Uterus (tissue), 4 donors: ENCODE results near the gene QDPR. TPM values are rescaled to one million over a fixed set of nuclear protein-coding genes. Genes with fewer than 3 reads are reported as not detected.

ENCODE experiments used
- DNase-seq, 2 donors: peaks; one replicate each; pipeline ENCODE4 v3.0.0-alpha.2; 2019 to 2020
- H3K27ac ChIP-seq, 2 donors: fragments of 200-600 bp; sonication (generic); 1 replicate in 1 of 2; 2 replicates in 1 of 2; pipeline ENCODE4 v1.5.1; 2016 to 2018
- H3K27me3 ChIP-seq, 2 donors: fragments of 200-600 bp; sonication (generic); one replicate each; pipeline ENCODE4 v1.5.1; 2018 to 2019; ENCODE audit warnings: control low read depth in 1 of 2
- H3K36me3 ChIP-seq, 2 donors: fragments of 200-600 bp; sonication (generic); one replicate each; pipeline ENCODE4 v1.5.1; 2019; ENCODE audit warnings: control low read depth in 1 of 2
- H3K4me1 ChIP-seq, 2 donors: fragments of 200-600 bp; sonication (generic); one replicate each; pipeline ENCODE4 v1.5.1; 2018 to 2019; ENCODE audit warnings: control low read depth in 1 of 2
- H3K4me3 ChIP-seq, 2 donors: fragments of 200-600 bp; sonication (generic); 1 replicate in 1 of 2; 2 replicates in 1 of 2; pipeline ENCODE4 v1.5.1; 2018 to 2019; ENCODE audit warnings: mild to moderate bottlenecking in 1 of 2
- H3K9me3 ChIP-seq, 2 donors: fragments of 200-600 bp; sonication (generic); one replicate each; pipeline ENCODE4 v1.5.1; 2019; ENCODE audit warnings: control low read depth in 1 of 2
- CTCF ChIP-seq, 4 experiments: fragments of 200-600 bp in 2 of 4; fragments of 450-650 bp in 2 of 4; sonication (generic) in 2 of 4; IDR thresholded peaks; one replicate each; pipeline ENCODE4 v1.5.1; 2016 to 2019; ENCODE audit warnings: antibody characterized with exemption in 4 of 4, mild to moderate bottlenecking in 2 of 4, moderate library complexity in 1 of 4
- POLR2A ChIP-seq, 2 donors: fragments of 450-650 bp; IDR thresholded peaks; one replicate each; pipeline ENCODE4 v1.6.1; 2016; ENCODE audit warnings: antibody characterized with exemption in 2 of 2, mild to moderate bottlenecking in 1 of 2, moderate library complexity in 1 of 2
- intact Hi-C: fragments of 100-400 bp; cut with DNase I; formaldehyde crosslinking; loops from one replicate; pipeline ENCODE4 v1.15.1; 2023; ENCODE audit warnings: low total_unique reads
- total RNA-seq, 4 donors: library from RNA; depleted of rRNA in 3 of 4; stranded (reverse); fragments of >200 nt in 3 of 4; gene quantifications; one replicate each; pipeline versions ENCODE4 v1.1.0 to v1.2.4, GENCODE V29; 2014 to 2023
- donor health status: DM: yes; HTN: yes; CAD: no.

The QDPR gene
- total RNA-seq, 4 donors from 2014 or later: 2.3 to 48.5 (median 16.5) TPM

- no peak overlapping the region for H3K27ac ChIP-seq
- H3K36me3 ChIP-seq: no peaks in the 10 kb centered on the region
- TF ChIP-seq POLR2A (IDR thresholded peaks at IDR 0.05) (no peak), CTCF (IDR thresholded peaks at IDR 0.05) (no peak)
- no peaks in the 10 kb centered on the region for H3K4me1 ChIP-seq
- no peaks in the 10 kb centered on the region for H3K27me3 ChIP-seq
- DNase-seq: no peak
- intact Hi-C loops: no loop called here
- no peak overlapping the region for H3K4me3 ChIP-seq
- no peaks in the 10 kb centered on the region for H3K9me3 ChIP-seq
These were observed 21.3 kb downstream of the QDPR start for GRCh38 chr4:17490575-17491059.

GRCh38 chr4:17489721-17490120 is 22.2 kb downstream of the QDPR start:
- Histone ChIP-seq H3K27ac (no peak overlapping the region), H3K9me3 (no peaks in the 10 kb centered on the region), H3K4me3 (no peak overlapping the region), H3K27me3 (no peaks in the 10 kb centered on the region), H3K4me1 (no peaks in the 10 kb centered on the region), H3K36me3 (no peaks in the 10 kb centered on the region)
- intact Hi-C loops: no loop called here
- no peak for DNase-seq
- TF ChIP-seq POLR2A (IDR thresholded peaks at IDR 0.05): no peak
- TF ChIP-seq CTCF (IDR thresholded peaks at IDR 0.05): no peak

- no peaks in the 10 kb centered on the region for H3K27me3 ChIP-seq
- H3K9me3 ChIP-seq: no peaks in the 10 kb centered on the region
- intact Hi-C loops: no loop called here
- no peak for DNase-seq
- H3K4me3 ChIP-seq: no peak overlapping the region
- TF ChIP-seq CTCF (IDR thresholded peaks at IDR 0.05) (no peak), POLR2A (IDR thresholded peaks at IDR 0.05) (no peak)
- no peak overlapping the region for H3K27ac ChIP-seq
- no peaks in the 10 kb centered on the region for H3K4me1 ChIP-seq
- no peaks in the 10 kb centered on the region for H3K36me3 ChIP-seq
These were observed 22.8 kb downstream of the QDPR start for GRCh38 chr4:17489123-17489522.

GRCh38 chr4:17482716-17483115 is 29.2 kb downstream of the QDPR start:
- intact Hi-C loops: no loop called here
- Histone ChIP-seq H3K9me3 (no peaks in the 10 kb centered on the region), H3K27me3 (no peaks in the 10 kb centered on the region), H3K27ac (no peak overlapping the region), H3K36me3 (no peaks in the 10 kb centered on the region), H3K4me1 (no peaks in the 10 kb centered on the region), H3K4me3 (no peak overlapping the region)
- TF ChIP-seq POLR2A (IDR thresholded peaks at IDR 0.05) (no peak), CTCF (IDR thresholded peaks at IDR 0.05) (no peak)
- DNase-seq: no peak

- TF ChIP-seq CTCF (IDR thresholded peaks at IDR 0.05) (no peak), POLR2A (IDR thresholded peaks at IDR 0.05) (no peak)
- H3K36me3 ChIP-seq: no peaks in the 10 kb centered on the region
- H3K4me1 ChIP-seq: no peaks in the 10 kb centered on the region
- H3K27ac ChIP-seq: no peak overlapping the region
- DNase-seq: no peak
- H3K9me3 ChIP-seq: no peaks in the 10 kb centered on the region
- no peak overlapping the region for H3K4me3 ChIP-seq
- intact Hi-C loops: no loop called here
- no peaks in the 10 kb centered on the region for H3K27me3 ChIP-seq
These were observed 30.9 kb downstream of the QDPR start for GRCh38 chr4:17480955-17481354.
